DOHH2 (cell line): ENCODE results near the gene C1orf232.

Experiments
- H3F3A ChIP-seq: fragments of 200-600 bp; sonication (generic), shearing (Covaris generic); 2 replicates; pipeline ENCODE4 v1.6.0; 2016; ENCODE audit warnings: antibody characterized with exemption, mild to moderate bottlenecking; ENCODE audit not compliant: control insufficient read depth, insufficient read depth
- H3K27ac ChIP-seq: fragments of 200-600 bp; sonication (generic); 2 replicates; pipeline ENCODE4 v1.5.1; 2014; ENCODE audit warnings: low read depth, mild to moderate bottlenecking, low read length, moderate library complexity
- H3K27me3 ChIP-seq: fragments of 200-600 bp; sonication (generic); 2 replicates; pipeline ENCODE4 v1.6.1; 2014; ENCODE audit warnings: mild to moderate bottlenecking, low read length, mixed read lengths; ENCODE audit not compliant: control insufficient read depth
- H3K36me3 ChIP-seq: fragments of 200-600 bp; sonication (generic); 2 replicates; pipeline ENCODE4 v1.6.1; 2014; ENCODE audit warnings: mild to moderate bottlenecking, low read length, moderate library complexity, mixed read lengths; ENCODE audit not compliant: control insufficient read depth
- H3K4me1 ChIP-seq: fragments of 200-600 bp; sonication (generic); 2 replicates; pipeline ENCODE4 v1.6.1; 2014; ENCODE audit warnings: mild to moderate bottlenecking, low read length, mixed read lengths; ENCODE audit not compliant: control insufficient read depth
- H3K4me2 ChIP-seq: fragments of 200-600 bp; sonication (generic); 2 replicates; pipeline ENCODE4 v1.6.0; 2014; ENCODE audit warnings: mild to moderate bottlenecking, low read length, moderate library complexity
- H3K4me3 ChIP-seq: fragments of 200-600 bp; sonication (generic); 2 replicates; pipeline ENCODE4 v1.5.1; 2014; ENCODE audit warnings: mild to moderate bottlenecking, low read length, mixed read lengths
- H3K79me2 ChIP-seq: fragments of 200-600 bp; sonication (generic); 2 replicates; pipeline ENCODE4 v1.6.1; 2014; ENCODE audit warnings: mild to moderate bottlenecking, low read length, mixed read lengths; ENCODE audit not compliant: control insufficient read depth
- H3K9me2 ChIP-seq: fragments of 200-600 bp; sonication (generic); replicated peaks from 2 replicates; pipeline ENCODE4 v1.6.1; 2014; ENCODE audit warnings: mild to moderate bottlenecking, low read length, mixed read lengths; ENCODE audit not compliant: control insufficient read depth
- H3K9me3 ChIP-seq: fragments of 200-600 bp; sonication (generic); 2 replicates; pipeline ENCODE4 v1.6.1; 2014; ENCODE audit warnings: antibody characterized with exemption, low read length, mixed read lengths; ENCODE audit not compliant: control insufficient read depth, insufficient read depth
- H4K20me1 ChIP-seq: fragments of 200-600 bp; sonication (generic); 2 replicates; pipeline ENCODE4 v1.6.0; 2014; ENCODE audit warnings: low read depth, mild to moderate bottlenecking, antibody characterized with exemption, low read length, moderate library complexity; ENCODE audit not compliant: control insufficient read depth, insufficient read depth
- CTCF ChIP-seq: fragments of 200-600 bp; sonication (generic); IDR thresholded peaks from one replicate; pipeline ENCODE4 v1.5.1; 2014; ENCODE audit warnings: antibody characterized with exemption, mild to moderate bottlenecking, low read depth, low read length; ENCODE audit not compliant: poor library complexity, severe bottlenecking
- EZH2phosphoT487 ChIP-seq: fragments of 200-600 bp; sonication (generic); IDR thresholded peaks from 2 replicates; pipeline ENCODE4 v1.6.1; 2017; ENCODE audit warnings: borderline replicate concordance, mild to moderate bottlenecking, antibody characterized with exemption, low read length, moderate library complexity, mixed read lengths

Gene C1orf232

GRCh38 chr1:26164036-26164860 lies 4.5 kb downstream of the C1orf232 start:
- Histone ChIP-seq H3K9me2 (no peaks in the 10 kb centered on the region), H3K4me1 (peaks cover 22% of the 10 kb centered on the region), H3K79me2 (no peaks in the 10 kb centered on the region), H3K27ac (no peak overlapping the region), H3F3A (no peaks in the 10 kb centered on the region), H3K36me3 (no peaks in the 10 kb centered on the region), H4K20me1 (no peaks in the 10 kb centered on the region), H3K27me3 (peaks cover 38% of the 10 kb centered on the region), H3K4me3 (peak overlapping the region; percentile 42), H3K9me3 (no peaks in the 10 kb centered on the region), H3K4me2 (peak overlapping the region; percentile 56)
- TF ChIP-seq EZH2phosphoT487 (no peak), CTCF (peak; percentile 59)

- Histone ChIP-seq H3F3A (no peaks in the 10 kb centered on the region), H3K27ac (no peak overlapping the region), H4K20me1 (no peaks in the 10 kb centered on the region), H3K9me3 (no peaks in the 10 kb centered on the region), H3K4me2 (peak overlapping the region; percentile 56), H3K4me3 (peak overlapping the region; percentile 42; the same call in 1 of the 2 replicates), H3K9me2 (no peaks in the 10 kb centered on the region), H3K27me3 (peaks cover 43% of the 10 kb centered on the region), H3K79me2 (no peaks in the 10 kb centered on the region), H3K4me1 (peaks cover 22% of the 10 kb centered on the region), H3K36me3 (no peaks in the 10 kb centered on the region)
- TF ChIP-seq CTCF, result no peak
- TF ChIP-seq EZH2phosphoT487, result no peak
These were observed 5.1 kb downstream of the C1orf232 start for GRCh38 chr1:26163684-26164035.

- H3K4me2 ChIP-seq, result peak overlapping the region; percentile 31
These were observed 6.5 kb downstream of the C1orf232 start for GRCh38 chr1:26162220-26162709.

More at GRCh38 chr1:26162220-26162709, 6.5 kb downstream of the C1orf232 start:
- Histone ChIP-seq H3K9me3 (no peaks in the 10 kb centered on the region), H3K36me3 (no peaks in the 10 kb centered on the region), H3K79me2 (no peaks in the 10 kb centered on the region), H3K27ac (no peak overlapping the region), H3F3A (no peaks in the 10 kb centered on the region), H3K27me3 (peaks cover 49% of the 10 kb centered on the region), H3K9me2 (no peaks in the 10 kb centered on the region), H3K4me1 (peaks cover 22% of the 10 kb centered on the region), H4K20me1 (no peaks in the 10 kb centered on the region), H3K4me3 (peak overlapping the region; percentile 4; the same call in 1 of the 2 replicates)
- TF ChIP-seq EZH2phosphoT487, result peak; percentile 58; the same call in 1 of the 2 replicates
- no peak for TF ChIP-seq CTCF
